Raji (cell line): ENCODE results near the gene TGM4.

Source experiments
- POLR2A ChIP-seq: IDR thresholded peaks from 2 replicates; pipeline ENCODE4 v1.6.1; 2011; ENCODE audit warnings: low read depth, low read length, control low read depth; ENCODE audit not compliant: insufficient read depth

The TGM4 gene

GRCh38 chr3:44865272-44866035, 9.0 kb upstream of the TGM4 start:
- TF ChIP-seq POLR2A: no peak

DNA sequence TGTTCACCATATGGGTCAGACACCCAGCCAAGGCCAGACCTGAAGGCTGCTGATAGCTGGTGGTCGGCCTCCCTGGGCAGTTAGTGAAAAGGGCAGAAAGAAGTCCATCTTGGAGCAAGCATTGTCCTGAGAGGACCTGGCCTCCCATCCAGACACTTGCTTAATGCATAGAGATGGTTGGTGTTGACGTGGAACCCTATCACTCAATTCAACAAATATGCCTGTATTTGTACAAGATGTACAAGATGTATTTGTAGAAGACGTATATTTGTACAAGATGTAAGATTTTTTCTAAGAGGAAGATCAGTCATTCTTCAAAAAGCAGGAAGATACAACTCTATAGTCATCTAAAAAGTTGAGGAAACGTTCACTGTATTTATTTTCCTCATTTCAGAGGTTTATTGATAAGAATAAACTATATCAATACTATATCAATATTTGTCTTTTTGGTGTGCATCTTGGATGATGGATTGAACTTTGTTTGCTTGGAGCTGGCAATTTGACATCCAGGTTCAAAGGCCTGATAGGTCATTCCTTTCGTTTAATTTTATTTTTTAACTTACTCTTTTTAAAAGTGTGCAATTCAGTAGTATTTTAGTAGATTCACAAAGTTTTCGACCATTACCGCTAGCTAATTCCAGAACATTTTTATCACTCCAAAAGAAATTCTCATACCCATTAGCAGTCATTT, 6.8 kb upstream of the TGM4 start:
- no peak for TF ChIP-seq POLR2A

- TF ChIP-seq POLR2A: no peak
Observed at GRCh38 chr3:44870375-44871061, 3.9 kb upstream of the TGM4 start.

DNA sequence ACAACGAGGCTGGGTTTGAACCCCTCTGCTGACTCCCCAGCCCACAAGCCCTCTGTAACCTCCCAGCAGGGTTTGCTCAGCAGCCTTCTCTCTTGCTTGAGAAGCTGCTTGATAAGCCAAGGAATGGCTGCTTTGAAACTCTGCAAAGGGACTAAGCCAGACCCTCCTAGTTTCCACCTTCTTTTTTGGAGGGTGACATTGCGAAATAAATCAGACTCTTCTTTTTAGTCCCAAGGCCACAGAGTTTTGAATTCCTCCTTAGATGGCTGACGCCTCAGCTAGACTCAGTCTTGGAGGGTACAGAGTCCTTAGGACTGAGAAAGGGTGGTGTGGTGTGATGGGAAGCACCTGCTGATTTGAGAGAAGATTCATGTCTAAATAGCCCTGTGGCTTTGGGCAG, 1.2 kb downstream of the TGM4 start:
- no peak for TF ChIP-seq POLR2A

DNA sequence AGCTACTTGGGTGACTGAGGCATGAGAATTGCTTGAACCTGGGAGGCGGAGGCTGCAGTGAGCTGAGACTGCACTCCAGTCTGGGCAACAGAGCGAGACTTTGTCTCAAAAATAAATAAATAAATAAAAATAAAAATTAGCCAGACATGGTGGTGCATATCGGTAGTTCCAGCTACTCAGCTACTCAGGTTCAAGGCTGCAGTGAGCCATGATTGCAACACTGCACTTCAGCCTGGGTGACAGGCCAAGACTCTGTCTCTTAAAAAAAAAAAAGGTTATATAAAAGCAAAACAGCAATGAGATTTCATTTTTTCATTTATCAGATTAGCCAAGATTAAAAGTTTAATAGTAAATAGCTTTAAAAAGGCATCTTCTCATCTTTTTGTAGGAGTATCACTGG, 2.9 kb downstream of the TGM4 start:
- TF ChIP-seq POLR2A: no peak

DNA sequence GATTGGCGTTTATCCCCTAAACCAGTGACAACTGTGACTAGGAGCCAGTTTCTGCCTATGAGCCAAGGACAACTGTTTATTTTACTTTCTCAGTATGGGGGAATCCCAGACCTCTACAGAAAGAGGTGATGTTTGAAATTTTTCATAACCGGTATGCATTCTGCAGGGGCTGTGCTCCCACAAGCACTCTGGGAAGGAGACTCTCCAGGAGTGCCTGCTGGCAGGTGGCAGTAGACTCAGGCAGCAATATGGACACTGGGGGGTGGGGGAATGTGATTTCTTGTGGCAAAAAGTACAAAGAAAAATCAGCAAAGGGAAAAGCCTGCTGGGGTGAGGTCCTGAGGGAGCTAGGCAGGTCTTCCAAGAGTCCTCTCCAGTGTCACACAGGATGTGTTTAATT, 5.9 kb downstream of the TGM4 start:
- no peak for TF ChIP-seq POLR2A

DNA sequence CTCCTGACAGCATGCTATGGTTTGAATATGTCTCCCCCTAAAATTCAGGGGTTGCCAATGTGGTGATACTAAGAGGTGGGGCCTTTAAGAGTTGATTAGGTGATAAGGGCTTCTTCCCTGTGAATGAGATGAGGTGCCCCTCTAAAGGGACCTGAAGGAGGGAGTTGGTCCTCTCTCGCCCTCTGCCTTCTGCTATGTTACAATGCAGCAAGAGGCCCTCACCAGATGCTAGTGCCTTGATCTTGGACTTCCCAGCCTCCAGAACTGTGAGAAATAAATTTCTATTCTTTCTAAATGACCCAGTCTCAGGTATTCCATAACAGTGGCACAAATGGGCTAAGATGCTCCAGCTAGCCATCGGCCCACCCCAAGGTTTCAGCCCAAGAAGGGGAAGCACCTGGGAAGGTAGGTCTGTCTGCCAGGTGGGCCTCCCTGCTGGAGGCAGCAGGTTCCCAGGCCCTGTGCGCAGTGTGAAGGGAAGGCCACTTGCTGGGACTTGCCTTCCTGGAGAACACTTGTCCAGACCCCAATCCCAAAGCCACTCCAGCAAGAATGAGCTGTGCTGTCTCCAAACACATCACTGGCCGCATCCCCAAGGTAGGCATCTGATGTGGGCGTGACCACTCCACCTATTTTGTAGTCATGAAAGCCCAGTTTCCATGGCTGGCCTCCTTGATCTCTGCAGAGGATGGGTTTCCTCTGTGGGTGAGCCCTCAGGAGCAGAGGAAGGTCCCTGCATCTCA, 9.0 kb downstream of the TGM4 start:
- TF ChIP-seq POLR2A: no peak

DNA sequence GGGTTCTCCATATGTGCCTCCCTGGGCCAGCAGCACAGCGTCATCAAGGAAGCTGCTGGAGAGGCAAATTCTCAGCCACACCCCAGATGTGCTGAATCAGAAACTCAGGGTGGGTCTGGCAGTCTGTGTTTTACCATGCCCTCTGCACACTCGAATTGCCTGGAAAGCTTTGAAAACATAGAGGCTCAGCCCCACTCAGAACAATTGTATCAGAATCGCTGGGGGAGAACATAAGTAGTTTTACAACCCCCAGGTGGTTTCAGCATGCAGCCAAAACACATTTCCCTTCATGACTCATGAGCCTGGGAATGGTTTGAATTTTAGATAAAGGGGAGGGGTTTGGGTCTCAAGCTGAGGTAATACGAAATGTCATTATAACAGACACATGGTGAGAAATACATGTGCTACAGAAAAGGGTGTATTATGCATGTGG, 9.6 kb downstream of the TGM4 start:
- TF ChIP-seq POLR2A: no peak

DNA sequence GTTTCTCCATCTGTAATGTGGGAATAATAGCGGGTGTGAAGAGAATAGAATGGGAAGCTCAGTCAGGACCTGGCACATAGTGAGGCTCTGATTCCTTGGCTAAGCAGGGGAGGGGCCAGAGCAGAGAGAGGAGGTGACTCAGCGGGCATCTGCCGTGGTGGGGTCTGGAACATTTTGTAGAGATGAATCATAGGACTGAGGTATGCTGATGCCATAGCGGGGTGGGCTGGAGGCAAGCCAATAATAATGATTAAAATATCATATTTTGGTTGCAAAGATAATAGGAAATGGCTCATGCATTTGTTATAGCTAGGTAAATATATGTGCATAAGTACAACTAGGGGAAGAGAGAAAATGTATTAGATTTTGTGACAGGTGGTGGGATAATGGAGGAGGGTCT, 11.2 kb downstream of the TGM4 start:
- TF ChIP-seq POLR2A: no peak

DNA sequence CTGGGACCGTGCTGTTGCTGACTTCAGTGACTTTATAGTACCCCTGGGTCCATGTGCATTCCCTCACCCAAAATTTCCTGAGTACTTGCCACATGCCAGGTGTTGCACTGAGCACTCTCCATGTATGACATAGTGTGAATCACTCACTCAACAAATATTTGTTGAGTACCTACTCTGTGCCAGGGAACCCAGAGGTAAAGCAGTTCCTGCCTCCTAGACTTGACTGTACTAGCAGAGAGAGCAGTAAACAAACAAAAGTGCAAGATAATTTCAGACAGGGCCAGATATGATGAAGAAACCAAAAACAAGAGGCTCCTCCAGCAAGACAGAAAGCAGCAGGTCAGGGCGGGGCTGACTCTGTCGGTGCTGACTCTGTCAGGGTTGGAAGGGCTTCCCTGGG, 12.2 kb downstream of the TGM4 start:
- no peak for TF ChIP-seq POLR2A

- TF ChIP-seq POLR2A: no peak
Observed at GRCh38 chr3:44887101-44887500, 12.7 kb downstream of the TGM4 start.

DNA sequence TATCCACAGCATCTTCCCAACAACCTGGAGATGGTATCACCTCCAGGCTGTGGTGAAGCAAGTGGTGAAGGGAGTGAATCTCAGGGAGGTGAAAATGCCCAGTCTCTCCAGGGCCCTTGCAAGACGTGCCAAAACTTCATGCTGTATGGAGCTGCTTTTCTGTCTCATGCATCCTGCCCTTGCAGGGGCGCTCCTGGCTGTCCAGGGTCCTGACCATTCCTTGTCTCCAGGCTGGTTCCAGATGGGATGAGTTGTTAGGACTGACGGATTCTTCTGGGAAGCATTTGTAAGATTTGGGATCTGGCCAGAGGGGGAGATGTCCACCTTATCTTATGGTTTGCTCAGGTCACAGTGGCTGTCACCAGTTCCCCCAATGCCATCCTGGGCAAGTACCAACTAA, 15.8 kb downstream of the TGM4 start:
- no peak for TF ChIP-seq POLR2A

DNA sequence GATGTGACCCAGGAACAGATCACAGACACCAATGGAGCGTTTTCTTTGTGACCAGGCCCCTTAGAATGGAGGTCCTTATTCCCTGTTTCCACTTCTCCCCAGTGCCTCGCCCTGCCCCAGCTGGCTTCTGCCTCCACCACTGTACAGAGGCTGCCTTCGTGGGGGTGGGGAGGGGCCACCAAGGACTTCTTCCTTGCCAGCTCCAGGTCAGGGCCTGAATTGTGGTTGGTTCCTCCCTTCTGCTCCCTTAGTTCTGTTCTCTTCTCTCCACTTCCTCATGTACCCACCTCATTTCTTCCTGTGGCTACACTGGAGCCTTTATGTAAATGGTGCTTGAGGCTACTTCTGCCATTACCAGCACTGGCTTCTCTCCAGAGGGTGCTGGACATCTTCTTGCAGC, 16.4 kb downstream of the TGM4 start:
- TF ChIP-seq POLR2A: no peak

DNA sequence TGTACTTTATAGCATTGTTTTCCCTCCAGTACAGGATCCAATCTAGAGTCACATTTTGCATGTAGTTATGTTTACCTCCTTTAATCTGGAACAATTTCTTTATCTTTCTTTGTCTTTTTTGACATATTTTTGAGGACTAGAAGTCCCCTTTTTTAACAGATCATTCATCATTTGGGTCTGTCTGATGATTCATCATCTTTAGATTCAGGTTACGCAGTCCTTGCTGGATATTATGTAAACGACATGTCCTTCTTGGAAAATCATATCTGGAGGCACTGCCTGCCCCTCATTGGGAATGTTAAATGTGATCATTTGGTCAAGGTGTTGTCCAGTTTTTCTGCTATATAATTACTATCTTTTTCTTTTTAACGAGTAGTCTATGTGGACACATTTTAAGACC, 18.3 kb downstream of the TGM4 start:
- TF ChIP-seq POLR2A: no peak

DNA sequence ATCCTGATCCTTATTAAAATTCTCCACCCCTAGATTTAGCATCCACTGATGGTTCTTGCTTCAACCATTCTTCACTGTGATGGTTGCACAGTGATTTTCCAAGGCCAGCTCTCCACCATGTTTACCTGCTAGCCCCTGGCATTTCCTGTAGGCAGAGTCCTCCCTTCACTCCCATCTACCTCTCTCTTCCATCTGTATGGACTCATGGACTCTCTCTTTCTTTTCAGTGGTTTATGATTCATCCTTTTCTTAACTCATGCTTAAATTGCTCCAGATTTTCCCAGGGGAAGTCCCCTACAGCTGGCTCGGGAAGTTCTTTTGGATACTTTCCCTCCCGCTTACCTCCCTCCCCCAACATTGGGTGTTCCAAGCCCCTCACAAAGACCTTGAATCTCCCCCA, 18.7 kb downstream of the TGM4 start:
- no peak for TF ChIP-seq POLR2A

- TF ChIP-seq POLR2A: no peak
Observed at GRCh38 chr3:44894485-44894884, 20.1 kb downstream of the TGM4 start.

GRCh38 chr3:44896440-44896839, 22.0 kb downstream of the TGM4 start:
- TF ChIP-seq POLR2A: no peak
